ENCODE results near the gene RSPO1.
"Not testable (repeated sequence)": the region's sequence is repeated elsewhere in the genome, so short reads cannot be mapped to it uniquely, and the experiment has no call there.

Gene RSPO1, protein sequence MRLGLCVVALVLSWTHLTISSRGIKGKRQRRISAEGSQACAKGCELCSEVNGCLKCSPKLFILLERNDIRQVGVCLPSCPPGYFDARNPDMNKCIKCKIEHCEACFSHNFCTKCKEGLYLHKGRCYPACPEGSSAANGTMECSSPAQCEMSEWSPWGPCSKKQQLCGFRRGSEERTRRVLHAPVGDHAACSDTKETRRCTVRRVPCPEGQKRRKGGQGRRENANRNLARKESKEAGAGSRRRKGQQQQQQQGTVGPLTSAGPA

DNA sequence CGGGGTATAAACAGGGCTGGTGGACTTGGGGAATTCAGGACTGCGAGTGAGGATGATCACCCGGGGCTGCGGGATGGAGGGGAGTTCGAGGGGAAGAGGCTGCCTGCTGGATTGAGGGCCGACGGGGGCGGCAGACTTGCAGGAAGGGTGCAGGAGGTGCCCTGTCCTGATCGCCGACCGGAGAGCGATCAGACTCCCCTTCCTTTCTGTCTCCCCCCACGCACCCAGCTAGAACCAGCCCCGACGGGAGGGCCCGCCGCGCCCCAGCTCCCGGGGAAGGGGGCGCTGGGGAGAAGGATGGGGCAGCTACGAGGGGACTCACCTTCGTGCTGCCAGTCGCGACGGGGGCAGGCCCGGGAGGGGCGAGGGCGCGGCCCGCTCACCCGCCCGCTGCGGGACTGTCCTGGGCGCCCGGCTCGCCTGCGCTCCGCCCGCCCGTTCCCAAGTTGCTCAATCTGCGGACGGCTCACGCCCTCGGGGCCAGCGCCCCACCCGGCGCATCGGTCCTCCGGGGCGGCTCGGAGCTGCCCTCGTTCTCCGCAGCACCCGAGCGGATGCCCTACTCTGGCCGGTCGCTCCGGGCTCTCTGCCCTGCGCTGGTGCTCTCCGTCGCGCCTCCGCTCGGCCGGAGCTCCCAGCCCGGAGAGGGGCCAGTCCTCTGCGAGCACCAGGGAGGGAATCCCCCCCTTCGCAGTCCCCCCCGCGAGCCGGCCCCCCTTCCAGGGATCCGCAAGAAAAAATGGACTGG lies at the start of gene RSPO1:
Gene RSPO1 (minus strand): TSS at position 649 of the 748 bp plus-strand sequence. CDS start 5,231 bp downstream, outside the sequence.
- DNase-seq: no peak

GRCh38 chr1:37684182-37684581 lies 49.5 kb upstream of the RSPO1 start:
- not testable (repeated sequence) for DNase-seq

GRCh38 chr1:37682334-37682987 lies 47.8 kb upstream of the RSPO1 start:
- peak; percentile 37 for DNase-seq

- DNase-seq: no peak
Observed at GRCh38 chr1:37680933-37681332, 46.2 kb upstream of the RSPO1 start.

- DNase-seq: no peak
Observed at GRCh38 chr1:37677808-37678207, 43.1 kb upstream of the RSPO1 start.

- DNase-seq: no peak
Observed at GRCh38 chr1:37677143-37677439, 42.4 kb upstream of the RSPO1 start.

GRCh38 chr1:37676281-37677142 lies 41.8 kb upstream of the RSPO1 start:
- DNase-seq: no peak

- DNase-seq: no peak
Observed at GRCh38 chr1:37673920-37674319, 39.2 kb upstream of the RSPO1 start.

- no peak for DNase-seq
Observed at GRCh38 chr1:37672136-37672870, 37.6 kb upstream of the RSPO1 start.

DNA sequence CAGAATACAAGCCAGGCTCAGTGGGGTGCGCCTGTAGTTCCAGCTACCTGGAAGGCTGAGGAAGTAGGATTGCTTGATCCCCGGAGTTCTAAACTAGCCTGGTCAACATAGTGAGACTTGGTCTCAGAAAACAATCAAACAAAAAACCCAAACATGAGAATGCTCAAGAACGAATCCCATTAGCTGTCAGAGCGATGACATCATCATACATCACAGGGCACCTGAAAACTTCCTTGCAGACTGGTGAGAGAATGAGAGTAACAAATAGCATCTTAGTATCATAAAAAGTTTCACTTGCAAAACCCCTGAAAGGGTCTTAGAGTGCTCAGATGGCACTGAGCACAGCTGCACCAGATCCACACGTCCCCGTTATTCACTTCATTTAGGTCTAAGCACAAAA lies 36.6 kb upstream of the RSPO1 start:
- DNase-seq: no peak

DNA sequence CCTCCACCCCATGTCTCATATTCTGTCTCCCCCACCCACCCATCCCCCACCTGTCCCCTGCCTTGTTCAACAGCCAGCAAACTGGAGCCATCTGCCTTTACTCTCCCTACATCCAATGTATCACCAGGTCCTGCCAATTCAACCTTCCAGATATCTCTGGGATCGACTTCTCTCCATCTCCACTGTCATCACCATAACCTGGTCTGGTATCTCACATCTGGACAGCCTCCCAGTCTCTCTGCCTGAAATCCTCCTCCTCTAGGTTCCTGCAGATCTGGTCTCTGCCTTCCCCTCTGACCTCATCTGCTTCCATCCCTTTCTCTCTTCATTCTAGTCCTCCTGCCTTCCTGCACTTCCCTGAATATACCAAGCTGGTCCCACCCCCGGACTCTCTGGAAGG lies 35.4 kb upstream of the RSPO1 start:
- DNase-seq: no peak

GRCh38 chr1:37667023-37667671 lies 32.5 kb upstream of the RSPO1 start:
- no peak for DNase-seq

- DNase-seq: no peak
Observed at GRCh38 chr1:37666241-37666867, 31.7 kb upstream of the RSPO1 start.

- DNase-seq: no peak
Observed at GRCh38 chr1:37663426-37664000, 28.8 kb upstream of the RSPO1 start.

DNA sequence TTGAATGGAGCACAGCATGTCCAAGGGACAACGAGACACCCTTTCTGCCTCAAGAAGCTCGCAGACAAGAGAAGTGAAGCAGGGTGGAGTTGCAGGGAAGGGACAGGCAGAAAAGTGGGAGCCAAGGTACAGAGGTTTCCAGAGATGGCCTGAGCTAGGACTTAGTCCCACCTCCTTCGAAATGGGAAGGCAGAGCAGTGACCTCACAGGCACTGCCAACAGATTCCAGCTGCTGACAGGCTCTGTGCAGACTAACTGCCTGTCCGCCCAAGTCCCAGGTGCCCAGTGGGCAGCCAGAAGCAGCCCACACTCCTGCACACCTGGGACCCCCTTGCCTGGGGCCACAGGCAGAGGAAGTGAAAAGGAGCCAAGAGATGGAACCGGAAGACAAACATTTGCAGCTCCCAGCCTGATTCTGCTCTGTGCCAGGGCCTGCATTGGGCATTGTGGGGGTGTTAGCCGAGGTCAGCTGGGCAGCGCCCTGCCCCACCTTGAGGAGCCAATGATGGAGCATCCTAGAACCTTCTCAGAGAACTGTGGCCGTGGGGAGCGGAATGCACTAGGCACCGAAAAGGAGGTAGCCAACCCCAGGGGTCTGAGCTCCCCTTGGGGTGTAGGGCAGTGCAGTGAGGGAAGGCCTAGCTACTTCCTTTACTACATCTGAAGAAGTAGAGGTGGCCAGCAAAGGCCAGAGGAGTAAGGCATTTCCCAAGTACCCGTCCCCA lies 27.5 kb upstream of the RSPO1 start:
- no peak for DNase-seq

DNA sequence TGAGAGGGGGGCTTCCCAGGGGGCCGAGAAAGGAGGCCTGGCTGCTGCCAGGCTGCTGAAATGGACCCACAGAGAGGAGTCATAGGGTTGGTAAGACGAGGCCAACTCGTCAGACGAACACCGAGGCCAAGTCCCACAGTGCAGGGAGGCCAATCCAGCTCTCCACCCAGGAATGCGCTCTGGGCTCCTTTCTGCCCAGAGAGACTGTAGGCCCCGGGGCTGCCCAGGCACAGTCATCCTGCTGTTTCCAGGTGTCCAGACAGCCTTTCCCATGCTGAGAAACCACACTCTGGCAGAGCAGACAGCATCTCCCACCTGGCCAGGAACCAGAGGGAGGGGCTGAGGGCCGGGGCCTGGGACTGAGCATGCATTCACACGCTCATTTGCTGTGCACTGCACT lies 26.7 kb upstream of the RSPO1 start:
- no peak for DNase-seq

DNA sequence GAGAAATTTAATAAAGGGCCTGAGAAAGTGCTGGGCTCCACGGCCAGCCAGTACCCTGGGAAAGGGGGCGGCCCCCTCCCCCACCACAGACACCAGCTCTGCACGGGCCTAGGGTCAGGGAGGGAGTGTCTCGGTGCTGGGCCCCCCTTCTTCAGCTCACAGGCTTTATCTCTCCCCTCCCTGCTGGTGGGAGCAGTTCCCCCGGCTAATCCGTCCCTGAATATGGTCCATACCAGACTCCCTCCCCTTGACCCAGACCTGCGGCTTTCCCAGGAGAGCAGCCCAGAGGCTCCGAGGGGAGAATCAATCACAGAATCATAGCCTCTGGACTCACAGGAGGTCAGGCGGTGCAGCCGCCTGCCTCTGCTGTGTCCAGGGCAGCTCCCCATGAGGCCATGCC lies 26.0 kb upstream of the RSPO1 start:
- DNase-seq: no peak

GRCh38 chr1:37658486-37658885 lies 23.8 kb upstream of the RSPO1 start:
- no peak for DNase-seq

DNA sequence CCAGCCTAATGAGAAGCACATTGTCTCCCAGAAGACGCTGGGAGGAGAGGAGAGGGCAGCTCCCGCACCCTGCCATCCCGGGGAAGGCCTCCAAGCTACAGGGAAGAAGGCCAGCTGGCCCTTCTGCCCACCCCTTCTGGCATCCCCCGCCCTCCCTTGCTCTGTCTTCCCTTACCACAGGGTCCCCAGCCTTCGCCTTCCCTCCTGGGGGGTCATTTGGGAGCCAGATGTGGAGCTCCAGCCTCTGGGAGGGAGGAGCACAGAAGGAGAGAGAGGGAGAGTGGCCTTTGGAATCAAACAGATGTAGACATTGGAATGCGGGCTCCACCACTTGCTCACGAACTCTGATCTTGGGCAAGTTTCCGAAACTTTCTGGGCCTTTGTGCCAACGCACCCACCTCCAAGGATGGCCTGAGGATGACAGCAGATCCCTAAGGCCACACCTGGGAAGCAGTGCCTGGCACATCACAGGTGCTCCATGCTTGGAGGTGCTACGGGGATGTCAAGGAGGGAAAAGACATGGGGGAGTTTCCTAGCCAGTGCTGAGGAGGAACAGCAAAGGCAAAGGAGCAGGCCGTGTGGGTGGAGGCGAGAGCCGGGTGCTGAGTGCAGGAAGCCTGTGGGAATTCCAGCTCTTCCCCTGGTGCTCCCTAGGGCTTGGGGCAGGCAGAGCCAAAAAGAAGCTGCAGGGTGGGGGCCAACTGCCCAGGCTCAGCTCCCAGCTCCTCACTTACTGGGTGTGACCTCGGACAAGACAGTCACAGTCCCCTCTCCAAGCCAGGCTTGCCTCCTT lies 23.1 kb upstream of the RSPO1 start:
- DNase-seq: no peak

DNA sequence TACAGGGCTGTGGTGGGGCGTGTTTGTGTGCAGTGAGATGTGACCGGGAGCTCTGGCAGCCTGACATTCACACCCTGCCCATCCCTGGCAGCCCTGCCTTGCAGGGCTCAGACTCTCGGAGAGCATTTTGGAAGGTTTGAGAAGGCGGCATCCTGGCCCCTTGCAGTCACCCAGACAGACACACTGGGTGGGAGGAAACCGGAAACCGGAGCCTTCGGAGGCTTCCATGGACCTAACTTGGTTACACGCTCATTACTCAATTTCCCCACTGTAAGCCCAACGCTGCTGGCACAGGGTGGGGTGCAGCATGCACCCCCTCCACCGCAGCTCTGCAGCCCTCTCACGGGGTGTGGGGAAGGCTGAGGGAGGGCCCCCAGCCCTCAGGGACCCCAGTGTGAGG lies 22.2 kb upstream of the RSPO1 start:
- DNase-seq: no peak
